ENCODE results near the gene MTRR.

MTRR gene

GRCh38 chr5:7849681-7850394 lies 19.1 kb upstream of the MTRR start:
- Histone ChIP-seq H3K4me3 (peak overlapping the region; percentile 29), H3K36me3 (replicated peaks) (no peaks in the 10 kb centered on the region), H3K9me3 (no peaks in the 10 kb centered on the region), H3K4me1 (no peaks in the 10 kb centered on the region; the same call in 1 of the 2 replicates), H3K27me3 (ENCODE audit: low read depth) (no peaks in the 10 kb centered on the region; the same call in 1 of the 2 replicates)
- in situ Hi-C loops (cut with MboI; ENCODE audit: low sequenced_read_pairs) = loop anchor here (25.0 kb wide), 1 partner anchor 1088 kb away; no protein-coding TSS in a partner anchor
- DNase-seq (ENCODE audit: low spot score in 2 of 2) = peak; percentile 21 to 48

- Histone ChIP-seq H3K4me3 (peak within 1 kb of the TSS; percentile 41), H3K4me1 (no peaks in the 10 kb centered on the region; the same call in 1 of the 2 replicates), H3K27me3 (ENCODE audit: low read depth) (no peaks in the 10 kb centered on the region; the same call in 1 of the 2 replicates), H3K9me3 (no peaks in the 10 kb centered on the region), H3K36me3 (replicated peaks) (no peaks in the 10 kb centered on the region)
- peak; percentile 47 to 84 for DNase-seq (ENCODE audit: low spot score in 2 of 2)
- in situ Hi-C loops (cut with MboI; ENCODE audit: low sequenced_read_pairs) = loop anchor here (25.0 kb wide), 1 partner anchor 1088 kb away; no protein-coding TSS in a partner anchor
Observed at GRCh38 chr5:7850395-7851239, 18.3 kb upstream of the MTRR start, which contains the start of gene CFAP90. TSS of gene CFAP90 (minus strand) at chr5:7851133. CDS start at chr5:7851021, 112 bp downstream.

DNA sequence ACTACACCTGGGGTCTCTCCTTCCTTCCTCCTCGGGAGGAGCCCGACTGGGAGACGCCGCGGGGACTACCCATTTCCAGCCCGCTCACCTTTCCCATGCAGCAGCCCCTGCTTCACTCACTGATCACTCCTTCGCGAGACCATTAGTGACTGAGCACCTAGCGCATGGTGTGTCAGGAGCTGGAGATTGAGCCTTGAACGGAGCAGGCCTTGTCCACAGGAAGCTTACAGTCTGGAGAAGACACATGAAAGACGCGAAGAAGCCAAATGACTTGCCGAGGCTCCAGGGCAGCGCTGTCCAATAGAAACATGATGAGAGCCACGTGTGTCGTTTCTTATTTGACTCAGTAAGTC lies 17.7 kb upstream of the MTRR start:
- peak overlapping the region; percentile 41 for H3K4me3 ChIP-seq

DNA sequence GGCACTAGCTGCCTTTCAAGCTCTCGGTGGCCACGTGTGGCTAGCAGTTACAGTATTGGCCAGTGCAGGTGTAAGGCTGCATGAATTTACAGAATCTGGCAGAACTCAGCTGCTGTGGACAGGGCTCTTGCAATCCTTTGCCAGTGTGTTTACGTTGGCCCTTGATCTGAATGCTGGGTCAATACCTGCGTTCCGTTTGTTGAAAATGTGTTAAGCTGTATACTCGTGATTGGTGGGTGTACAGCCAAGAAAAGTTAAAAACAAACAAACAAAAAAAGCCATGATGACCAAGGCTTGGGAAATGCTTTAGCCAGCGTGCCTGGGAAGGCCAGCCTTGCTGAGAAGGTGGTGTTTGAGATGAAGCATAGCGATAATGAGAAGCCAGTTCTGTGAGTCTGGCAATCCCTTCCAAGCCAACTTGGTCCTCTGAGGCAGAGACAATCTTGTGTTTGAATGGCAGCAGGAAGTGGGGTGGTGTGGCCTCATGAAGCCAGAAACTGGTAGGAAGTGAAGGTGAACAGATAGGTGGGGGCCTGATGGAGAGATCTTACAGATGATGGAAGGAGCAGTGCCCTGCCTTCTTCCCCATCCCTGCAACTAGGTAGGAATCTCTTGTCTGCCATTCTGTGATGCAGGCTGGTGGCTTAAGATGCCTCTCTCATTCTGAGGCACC lies 17.2 kb upstream of the MTRR start:
- Histone ChIP-seq H3K4me3 (no peak overlapping the region), H3K9me3 (no peaks in the 10 kb centered on the region), H3K4me1 (no peaks in the 10 kb centered on the region; the same call in 1 of the 2 replicates), H3K27me3 (ENCODE audit: low read depth) (no peaks in the 10 kb centered on the region; the same call in 1 of the 2 replicates), H3K36me3 (replicated peaks) (no peaks in the 10 kb centered on the region)
- in situ Hi-C loops (cut with MboI; ENCODE audit: low sequenced_read_pairs) = loop anchor here (25.0 kb wide), 1 partner anchor 1089 kb away; no protein-coding TSS in a partner anchor
- no peak for DNase-seq (ENCODE audit: low spot score in 2 of 2)

More for the DNA sequence above, 17.7 kb upstream of the MTRR start:
- Histone ChIP-seq H3K36me3 (replicated peaks) (no peaks in the 10 kb centered on the region), H3K27me3 (ENCODE audit: low read depth) (no peaks in the 10 kb centered on the region; the same call in 1 of the 2 replicates), H3K9me3 (no peaks in the 10 kb centered on the region), H3K4me1 (no peaks in the 10 kb centered on the region; the same call in 1 of the 2 replicates)
- DNase-seq (ENCODE audit: low spot score in 2 of 2) = no peak
- in situ Hi-C loops (cut with MboI; ENCODE audit: low sequenced_read_pairs) = loop anchor here (25.0 kb wide), 1 partner anchor 1089 kb away; no protein-coding TSS in a partner anchor

- Histone ChIP-seq H3K4me3 (no peak overlapping the region), H3K36me3 (replicated peaks) (no peaks in the 10 kb centered on the region), H3K27me3 (ENCODE audit: low read depth) (no peaks in the 10 kb centered on the region; the same call in 1 of the 2 replicates), H3K9me3 (no peaks in the 10 kb centered on the region), H3K4me1 (no peaks in the 10 kb centered on the region; the same call in 1 of the 2 replicates)
- no peak for DNase-seq (ENCODE audit: low spot score in 2 of 2)
- in situ Hi-C loops (cut with MboI; ENCODE audit: low sequenced_read_pairs) = loop anchor here (25.0 kb wide), 1 partner anchor 1090 kb away; no protein-coding TSS in a partner anchor
Observed at GRCh38 chr5:7852542-7852941, 16.4 kb upstream of the MTRR start.

DNA sequence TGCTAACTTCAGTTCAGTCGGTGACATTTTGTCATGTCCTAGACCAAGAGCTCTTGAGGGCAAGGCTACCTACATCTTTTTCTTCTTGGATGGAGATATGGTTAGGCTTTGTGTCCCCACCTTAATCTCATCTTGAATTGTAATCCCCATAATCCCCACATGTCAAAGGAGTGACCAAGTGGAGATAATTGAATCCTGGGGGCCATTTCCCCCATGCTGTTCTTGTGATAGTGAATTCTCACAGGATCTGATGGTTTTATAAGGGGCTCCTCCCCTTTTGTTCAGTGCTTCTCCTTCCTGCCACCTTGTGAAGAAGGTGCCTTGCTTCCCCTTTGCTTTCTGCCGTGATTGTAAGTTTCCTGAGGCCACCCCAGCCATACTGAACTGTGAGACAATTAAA lies 16.0 kb upstream of the MTRR start:
- in situ Hi-C loops (cut with MboI; ENCODE audit: low sequenced_read_pairs) = loop anchor here (25.0 kb wide), 1 partner anchor 1091 kb away; no protein-coding TSS in a partner anchor
- DNase-seq (ENCODE audit: low spot score in 2 of 2) = no peak

GRCh38 chr5:7855611-7856010 lies 13.3 kb upstream of the MTRR start:
- in situ Hi-C loops (cut with MboI; ENCODE audit: low sequenced_read_pairs) = loop anchor here (25.0 kb wide), 1 partner anchor 1093 kb away; no protein-coding TSS in a partner anchor

More for the DNA sequence above, 16.0 kb upstream of the MTRR start:
- no peaks in the 10 kb centered on the region; the same call in 1 of the 2 replicates for H3K27me3 ChIP-seq (ENCODE audit: low read depth)
- no peaks in the 10 kb centered on the region for H3K9me3 ChIP-seq
- H3K4me3 ChIP-seq = no peak overlapping the region
- H3K4me1 ChIP-seq = no peaks in the 10 kb centered on the region; the same call in 1 of the 2 replicates
- no peaks in the 10 kb centered on the region for H3K36me3 ChIP-seq (replicated peaks)

DNA sequence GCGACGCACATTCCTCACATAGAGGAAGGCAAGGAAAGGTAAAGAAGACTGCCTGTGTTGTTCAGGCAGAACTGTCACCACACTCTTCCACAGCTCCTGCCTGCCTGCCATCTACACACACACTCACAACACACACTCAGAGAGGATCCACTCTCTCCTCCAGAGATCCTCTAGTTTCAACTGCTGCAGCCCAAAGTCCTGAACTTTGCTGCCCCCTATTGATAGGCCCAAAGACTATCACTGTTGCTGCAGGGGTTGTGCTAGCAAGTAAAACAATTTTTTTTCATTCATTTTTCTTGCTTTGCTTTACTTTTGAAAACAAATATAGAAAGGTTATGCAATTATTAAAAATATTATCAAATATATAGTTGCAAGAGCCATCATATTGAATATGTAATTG lies 12.1 kb upstream of the MTRR start:
- in situ Hi-C loops (cut with MboI; ENCODE audit: low sequenced_read_pairs) = loop anchor here (25.0 kb wide), 1 partner anchor 1095 kb away; no protein-coding TSS in a partner anchor
- H3K4me3 ChIP-seq = no peak overlapping the region
- H3K9me3 ChIP-seq = no peaks in the 10 kb centered on the region
- peaks cover 30% of the 10 kb centered on the region for H3K36me3 ChIP-seq (replicated peaks)
- no peaks in the 10 kb centered on the region for H3K27me3 ChIP-seq (ENCODE audit: low read depth)
- H3K4me1 ChIP-seq = no peaks in the 10 kb centered on the region
- DNase-seq (ENCODE audit: low spot score in 2 of 2) = peak; percentile 37 to 49

More at GRCh38 chr5:7855611-7856010, 13.3 kb upstream of the MTRR start:
- H3K36me3 ChIP-seq (replicated peaks) = peaks cover 18% of the 10 kb centered on the region
- no peak overlapping the region for H3K4me3 ChIP-seq
- no peaks in the 10 kb centered on the region for H3K9me3 ChIP-seq
- no peak for DNase-seq (ENCODE audit: low spot score in 2 of 2)
- no peaks in the 10 kb centered on the region for H3K27me3 ChIP-seq (ENCODE audit: low read depth)
- no peaks in the 10 kb centered on the region; the same call in 1 of the 2 replicates for H3K4me1 ChIP-seq

DNA sequence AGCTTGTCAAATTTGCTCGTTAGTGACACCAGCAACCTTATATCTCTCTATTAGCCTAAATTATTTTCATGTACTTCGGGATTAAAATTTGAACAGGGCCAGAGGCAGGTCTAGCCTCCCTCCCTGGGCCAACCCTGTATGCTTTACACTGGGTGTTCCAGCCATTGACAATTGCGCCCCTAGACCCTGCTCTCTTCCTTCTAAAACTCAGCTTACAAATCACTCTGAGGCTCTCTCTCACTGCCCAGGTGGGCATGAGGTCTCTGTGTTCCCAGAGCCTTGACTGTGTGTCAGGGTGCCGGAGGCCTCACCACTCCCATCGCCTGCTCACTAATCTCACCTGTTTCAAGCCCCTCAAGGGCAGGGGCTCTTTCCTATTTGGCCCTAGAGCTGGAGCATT lies 11.6 kb upstream of the MTRR start:
- Histone ChIP-seq H3K4me3 (no peak overlapping the region), H3K27me3 (ENCODE audit: low read depth) (no peaks in the 10 kb centered on the region), H3K4me1 (no peaks in the 10 kb centered on the region), H3K9me3 (no peaks in the 10 kb centered on the region), H3K36me3 (replicated peaks) (peaks cover 36% of the 10 kb centered on the region)
- in situ Hi-C loops (cut with MboI; ENCODE audit: low sequenced_read_pairs) = loop anchor here (25.0 kb wide), 1 partner anchor 1095 kb away; no protein-coding TSS in a partner anchor
- no peak for DNase-seq (ENCODE audit: low spot score in 2 of 2)

- no peaks in the 10 kb centered on the region for H3K4me1 ChIP-seq
- no peak for DNase-seq (ENCODE audit: low spot score in 2 of 2)
- H3K9me3 ChIP-seq = no peaks in the 10 kb centered on the region
- H3K4me3 ChIP-seq = no peak overlapping the region
- in situ Hi-C loops (cut with MboI; ENCODE audit: low sequenced_read_pairs) = loop anchor here (25.0 kb wide), 1 partner anchor 1096 kb away; no protein-coding TSS in a partner anchor
- no peaks in the 10 kb centered on the region for H3K27me3 ChIP-seq (ENCODE audit: low read depth)
- H3K36me3 ChIP-seq (replicated peaks) = peaks cover 42% of the 10 kb centered on the region
Observed at GRCh38 chr5:7857926-7858632, 10.9 kb upstream of the MTRR start.

DNA sequence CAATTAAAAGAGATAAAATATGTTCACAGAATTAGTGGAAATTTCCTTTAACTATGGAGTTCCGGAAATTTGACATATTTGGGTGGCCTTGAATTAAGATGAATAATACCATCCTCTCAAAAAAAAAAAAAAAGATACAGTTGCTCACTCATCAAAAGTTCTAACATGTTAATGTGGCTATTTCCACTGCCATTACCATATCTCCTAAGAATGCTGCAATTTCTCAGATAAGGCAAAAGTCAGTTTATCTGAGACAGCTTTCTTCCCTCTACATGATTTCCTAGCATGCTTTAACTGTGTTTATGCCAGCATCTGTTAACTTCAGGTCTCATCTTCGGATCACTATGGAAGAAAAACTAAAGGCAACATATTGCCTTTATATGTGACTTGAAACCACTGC lies 2.8 kb upstream of the MTRR start:
- H3K9me3 ChIP-seq = no peaks in the 10 kb centered on the region
- in situ Hi-C loops (cut with MboI; ENCODE audit: low sequenced_read_pairs) = loop anchor here (10.0 to 25.0 kb wide), 2 partner anchors 1104 to 1251 kb away; no protein-coding TSS in a partner anchor
- no peak for DNase-seq (ENCODE audit: low spot score in 2 of 2)
- no peak overlapping the region for H3K4me3 ChIP-seq
- peaks cover 15% of the 10 kb centered on the region for H3K4me1 ChIP-seq
- H3K27me3 ChIP-seq (ENCODE audit: low read depth) = no peaks in the 10 kb centered on the region
- H3K36me3 ChIP-seq (replicated peaks) = peaks cover 52% of the 10 kb centered on the region

- H3K27me3 ChIP-seq (ENCODE audit: low read depth) = no peaks in the 10 kb centered on the region
- no peak for DNase-seq (ENCODE audit: low spot score in 2 of 2)
- peaks cover 15% of the 10 kb centered on the region for H3K4me1 ChIP-seq
- peaks cover 49% of the 10 kb centered on the region for H3K36me3 ChIP-seq (replicated peaks)
- H3K9me3 ChIP-seq = no peaks in the 10 kb centered on the region
- no peak overlapping the region for H3K4me3 ChIP-seq
- in situ Hi-C loops (cut with MboI; ENCODE audit: low sequenced_read_pairs) = loop anchor here (10.0 to 25.0 kb wide), 2 partner anchors 1105 to 1252 kb away; no protein-coding TSS in a partner anchor
Observed at GRCh38 chr5:7867260-7867659, 1.7 kb upstream of the MTRR start.
